DMS79 treated with DMSO at 0.1 percent for 48 hours (cell line): ENCODE measurements around the gene CARD11.
"Not testable (repeated sequence)": the region's sequence is repeated elsewhere in the genome, so short reads cannot be mapped to it uniquely, and the experiment has no call there.

Source experiments
- DNase-seq: peaks from one replicate; lab custom pipeline; 2025; lab: John Stamatoyannopoulos, UW

The CARD11 gene

DNA sequence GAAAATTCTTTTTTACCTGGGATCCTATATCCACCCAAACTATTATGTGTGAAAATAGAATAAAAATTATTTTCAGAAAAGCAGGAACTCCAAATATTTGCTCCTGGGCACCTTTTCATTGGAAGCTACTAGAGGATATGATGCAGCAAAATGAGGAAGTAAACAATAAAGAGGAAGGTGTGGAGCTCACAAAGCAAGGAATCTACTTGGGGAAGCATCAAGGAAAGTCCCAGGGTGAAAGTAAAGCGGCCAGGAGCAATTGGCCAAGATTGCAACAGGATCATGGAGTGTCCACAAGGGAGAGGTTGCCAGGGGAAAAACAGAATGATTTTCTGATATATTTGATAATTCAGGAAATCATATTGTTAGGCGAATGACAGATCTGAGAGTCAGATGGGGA is 80.8 kb downstream of the CARD11 start:
- no peak for DNase-seq

DNA sequence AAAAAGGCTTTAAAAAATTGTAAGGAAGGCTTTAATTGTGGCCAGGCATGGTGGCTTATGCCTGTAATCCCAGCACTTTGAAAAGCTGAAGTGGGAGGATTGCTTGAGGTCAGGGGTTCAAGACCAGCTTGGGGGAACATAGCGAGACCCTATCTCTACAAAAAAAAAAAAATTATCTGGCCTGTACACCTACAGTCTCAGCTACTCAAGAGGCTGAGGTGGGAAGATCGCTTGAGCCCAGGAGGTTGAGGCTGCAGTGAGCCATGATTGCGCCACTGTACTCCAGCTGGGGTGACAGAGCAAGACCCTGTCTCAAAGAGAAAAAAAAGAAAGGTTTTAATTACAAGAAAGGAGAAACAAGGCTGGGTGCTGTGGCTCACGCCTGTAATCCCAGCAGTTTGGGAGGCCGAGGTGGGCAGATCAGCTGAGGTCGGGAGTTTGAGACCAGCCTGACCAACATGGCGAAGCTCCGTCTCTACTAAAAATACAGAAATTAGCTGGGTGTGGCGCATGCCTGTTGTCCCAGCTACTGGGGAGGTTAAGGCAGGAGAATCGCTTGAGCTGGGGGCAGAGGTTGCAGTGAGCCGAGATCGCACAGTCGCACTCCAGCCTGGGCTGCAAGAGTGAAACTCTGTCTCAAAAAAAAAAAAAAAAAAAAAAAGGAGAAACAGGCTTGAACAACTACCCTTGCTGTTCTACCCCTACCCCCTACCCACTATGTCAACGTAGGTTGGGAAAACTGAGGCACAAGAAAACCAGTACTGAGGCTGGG is 83.7 kb downstream of the CARD11 start:
- DNase-seq: no peak

DNA sequence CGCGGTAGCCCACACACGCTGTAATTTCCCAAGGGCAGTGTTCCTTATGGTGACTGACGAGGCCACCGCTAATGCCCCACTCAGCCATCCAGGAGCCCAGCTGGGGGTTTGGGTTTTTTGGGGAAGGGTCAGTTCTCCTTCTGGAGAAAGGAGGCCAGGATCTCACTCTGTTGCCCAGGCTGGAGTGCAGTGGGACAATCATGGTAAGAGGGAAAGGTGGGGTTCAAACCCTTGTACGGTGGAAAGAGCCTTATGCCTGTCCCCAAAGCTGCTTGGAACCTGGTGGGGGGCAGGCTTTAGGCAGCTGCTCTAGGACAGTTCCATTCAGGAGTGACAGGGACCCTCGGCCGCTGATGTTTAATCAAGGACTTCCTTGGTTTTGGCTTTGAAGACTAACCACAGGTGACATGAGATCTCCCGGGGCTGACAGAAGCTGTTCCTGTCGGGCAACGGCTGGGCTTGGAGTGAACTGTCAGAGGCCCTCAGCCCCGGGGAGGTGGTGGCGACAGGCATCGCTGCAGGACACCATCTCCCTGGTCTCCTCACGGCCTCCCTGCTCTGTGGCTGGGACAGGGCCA is 84.5 kb downstream of the CARD11 start:
- DNase-seq: no peak

DNA sequence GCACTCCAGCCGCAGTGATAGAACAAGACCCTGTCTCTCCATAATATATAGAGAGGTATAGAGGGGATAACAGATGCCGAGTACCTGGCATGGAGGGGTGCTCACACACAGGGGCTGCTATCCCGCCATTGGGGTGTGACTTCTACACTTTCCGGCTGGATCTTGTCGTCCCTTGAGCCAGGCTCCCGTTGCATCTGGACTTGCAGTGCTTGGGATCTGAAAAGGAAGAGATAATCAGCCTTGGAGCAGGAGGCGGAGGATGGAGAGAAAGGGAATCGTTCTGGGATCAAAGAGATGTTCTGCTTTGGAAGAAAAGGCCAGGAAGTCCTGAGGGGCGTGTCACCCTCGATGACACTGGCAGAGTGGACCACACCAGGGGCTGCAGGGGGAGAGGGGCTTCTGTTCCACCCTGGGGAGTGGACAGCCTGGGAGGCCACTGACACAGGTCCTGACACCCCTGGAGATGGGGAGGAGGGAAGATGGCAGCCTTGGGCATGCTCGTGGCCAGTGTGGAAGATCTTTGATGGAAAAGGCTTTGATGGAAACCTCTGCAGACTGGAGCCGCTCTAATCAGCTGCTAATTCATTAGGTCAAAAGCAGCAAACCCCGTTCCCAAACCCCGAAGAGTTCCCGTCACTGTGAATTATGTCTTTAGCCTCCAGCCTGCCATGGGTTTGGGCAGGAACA is 85.1 kb downstream of the CARD11 start:
- no peak for DNase-seq

- DNase-seq: not testable (repeated sequence)
Observed at GRCh38 chr7:2957369-2957727, 86.3 kb downstream of the CARD11 start.

- DNase-seq: no peak
Observed at GRCh38 chr7:2956526-2957368, 86.9 kb downstream of the CARD11 start.

DNA sequence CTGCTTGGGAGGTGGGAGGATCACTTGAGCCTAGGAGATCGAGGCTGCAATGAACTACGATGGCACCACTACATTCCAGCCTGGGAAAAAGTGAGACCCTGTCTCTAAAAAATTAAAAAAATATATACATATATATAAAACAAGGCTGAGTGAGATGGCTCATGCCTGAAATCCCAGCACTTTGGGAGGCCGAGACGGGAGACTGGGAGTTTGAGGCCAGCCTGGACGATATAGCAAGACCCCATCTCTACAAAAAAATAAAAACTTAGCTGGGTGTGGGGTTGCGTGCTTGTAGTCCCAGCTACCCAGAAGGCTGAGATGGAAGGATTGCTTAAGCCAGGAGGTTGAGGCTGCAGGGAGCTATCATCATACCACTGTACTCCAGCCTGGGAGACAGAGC is 87.6 kb downstream of the CARD11 start:
- DNase-seq: no peak

DNA sequence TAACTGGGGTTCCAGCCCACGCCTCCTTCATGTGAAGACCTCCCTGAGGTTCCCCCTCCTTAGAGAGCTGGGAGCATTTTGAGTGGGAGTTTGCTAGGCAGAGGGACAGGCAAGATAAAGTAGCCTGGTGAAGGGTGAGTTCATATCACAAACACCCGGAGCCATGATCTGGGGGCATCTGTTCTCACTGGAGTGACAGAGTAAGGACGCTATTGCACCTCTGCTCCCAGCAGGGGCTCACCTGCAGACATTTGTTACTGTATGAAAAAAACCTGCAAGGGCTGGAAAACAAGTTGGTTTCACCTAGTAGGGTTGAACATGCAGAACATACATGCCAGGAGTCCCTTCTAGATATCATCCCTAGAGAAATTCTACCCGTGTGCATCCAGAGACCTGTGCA is 88.4 kb downstream of the CARD11 start:
- DNase-seq: no peak

DNA sequence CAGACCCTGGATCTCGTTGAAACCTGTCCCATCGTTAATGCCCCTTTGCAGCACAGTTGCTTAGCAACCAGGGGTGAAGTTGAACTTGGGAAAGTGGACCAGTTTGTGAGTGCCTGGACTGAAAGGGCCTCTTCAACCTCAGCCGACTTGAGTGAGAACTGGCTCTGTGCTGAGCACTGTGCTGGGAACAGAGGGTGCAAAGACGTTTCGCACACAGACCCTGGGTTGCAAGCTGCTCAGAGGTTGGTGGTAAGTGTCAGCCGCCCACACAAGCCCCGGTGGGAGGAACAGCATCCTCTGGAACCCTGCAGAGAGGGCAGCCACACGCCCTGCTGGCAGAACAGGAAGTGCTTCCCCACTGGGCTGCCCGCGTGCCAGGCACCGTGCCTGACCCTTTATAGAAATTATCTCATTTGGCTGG is 89.2 kb downstream of the CARD11 start:
- peak; percentile 17 for DNase-seq

DNA sequence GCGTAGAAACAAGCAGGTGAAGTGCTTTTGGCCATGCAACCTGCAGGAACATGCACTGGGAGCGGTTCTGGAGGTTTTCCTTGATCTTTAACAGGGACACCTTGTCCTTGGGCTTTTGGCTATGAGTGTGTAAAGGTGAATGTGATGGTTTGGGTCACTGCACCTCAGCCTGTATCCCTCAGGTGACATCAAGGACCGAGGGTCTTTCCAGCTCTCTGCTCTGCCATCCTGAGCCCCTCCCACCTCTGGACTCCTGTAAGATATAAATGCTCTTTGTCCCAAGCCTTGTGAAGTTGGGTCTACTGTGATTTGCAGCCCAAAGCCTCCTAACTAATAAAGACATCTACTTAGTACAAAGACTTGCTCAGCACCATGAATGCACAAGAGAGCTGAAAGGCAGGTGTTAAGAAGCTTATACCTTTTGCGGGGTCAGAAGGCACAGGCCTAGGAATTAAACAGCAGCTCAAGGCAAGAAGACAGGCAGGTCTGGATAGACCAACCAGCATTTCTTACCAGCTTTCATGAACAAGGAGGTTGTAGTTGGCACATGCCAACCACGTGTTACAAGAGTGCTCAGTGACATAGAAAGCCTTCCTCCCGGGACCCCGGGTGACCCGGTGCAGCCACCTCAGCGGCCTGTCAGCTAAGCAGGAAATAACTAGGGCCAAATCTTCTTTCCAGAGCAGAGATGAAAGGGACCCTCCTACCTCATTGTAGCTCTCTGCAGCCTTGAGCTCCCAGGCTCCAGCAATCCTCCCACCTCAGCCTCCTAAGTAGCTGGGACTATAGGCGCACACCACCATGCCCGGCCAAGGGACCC is 89.9 kb downstream of the CARD11 start:
- peak; percentile 16 for DNase-seq

GRCh38 chr7:2953099-2953498 is 90.6 kb downstream of the CARD11 start:
- DNase-seq: no peak

DNA sequence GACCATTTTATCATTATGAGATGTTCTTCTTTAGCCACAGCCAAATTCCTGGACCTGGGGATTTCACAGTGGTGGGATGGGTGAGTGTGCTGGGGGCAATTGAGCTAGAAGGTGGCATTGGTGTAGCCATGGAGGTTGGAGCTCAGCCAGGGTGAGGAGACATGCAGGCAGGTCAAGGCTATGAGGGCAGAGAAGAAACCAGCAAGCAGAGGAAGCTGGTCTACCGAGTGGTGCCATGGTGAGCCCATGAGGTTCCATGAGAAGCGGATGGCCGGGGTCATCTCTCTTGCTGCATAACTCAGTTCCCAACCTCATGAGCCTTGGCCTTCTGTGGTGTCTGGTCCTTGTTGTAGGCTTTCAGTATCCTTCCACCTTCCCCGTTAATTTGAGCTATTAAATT is 91.4 kb downstream of the CARD11 start:
- DNase-seq: no peak

- DNase-seq: no peak
Observed at GRCh38 chr7:2950578-2950977, 93.1 kb downstream of the CARD11 start.

DNA sequence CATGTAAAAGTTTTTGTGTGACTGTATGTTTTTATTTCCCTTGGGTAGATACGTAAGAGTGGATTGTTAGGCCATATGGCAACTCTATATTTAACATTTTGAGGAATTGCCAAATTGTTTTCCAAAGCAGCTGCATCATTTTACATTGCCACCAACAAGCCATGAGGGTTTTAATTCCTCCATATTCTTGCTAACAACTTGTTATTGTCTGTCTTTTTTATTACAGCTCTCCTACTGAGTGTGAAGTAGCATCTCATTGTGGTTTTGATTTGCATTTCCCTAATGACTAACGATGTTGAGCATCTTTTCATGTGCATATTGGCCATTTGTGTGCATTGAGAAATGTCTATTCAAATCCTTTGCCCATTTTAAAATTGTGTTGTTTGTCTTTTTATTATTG is 94.9 kb downstream of the CARD11 start:
- no peak for DNase-seq

GRCh38 chr7:2947058-2947780 is 96.4 kb downstream of the CARD11 start:
- no peak for DNase-seq

DNA sequence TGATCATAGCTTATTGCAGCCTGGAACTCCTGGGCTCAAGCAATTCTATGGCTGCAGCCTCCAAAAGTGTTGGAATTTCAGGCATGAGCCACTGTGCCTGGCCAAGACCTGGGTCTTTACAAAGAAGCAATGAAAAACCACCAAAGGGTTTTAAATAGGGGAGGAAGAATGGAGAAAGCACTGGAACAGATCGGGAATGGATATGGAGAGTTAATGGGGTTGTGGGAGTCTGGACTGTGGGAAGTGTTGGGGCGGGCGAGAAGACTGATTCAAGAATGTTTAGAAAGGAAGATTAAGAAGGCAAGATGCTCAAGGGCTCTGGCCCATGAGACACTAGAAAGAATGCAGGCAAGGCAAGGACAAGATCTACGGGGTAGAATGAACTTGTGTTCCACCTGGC is 98.5 kb downstream of the CARD11 start:
- DNase-seq: no peak

GRCh38 chr7:2944739-2945138 is 98.9 kb downstream of the CARD11 start:
- no peak for DNase-seq

GRCh38 chr7:2943851-2944601 is 99.6 kb downstream of the CARD11 start:
- DNase-seq: no peak

DNA sequence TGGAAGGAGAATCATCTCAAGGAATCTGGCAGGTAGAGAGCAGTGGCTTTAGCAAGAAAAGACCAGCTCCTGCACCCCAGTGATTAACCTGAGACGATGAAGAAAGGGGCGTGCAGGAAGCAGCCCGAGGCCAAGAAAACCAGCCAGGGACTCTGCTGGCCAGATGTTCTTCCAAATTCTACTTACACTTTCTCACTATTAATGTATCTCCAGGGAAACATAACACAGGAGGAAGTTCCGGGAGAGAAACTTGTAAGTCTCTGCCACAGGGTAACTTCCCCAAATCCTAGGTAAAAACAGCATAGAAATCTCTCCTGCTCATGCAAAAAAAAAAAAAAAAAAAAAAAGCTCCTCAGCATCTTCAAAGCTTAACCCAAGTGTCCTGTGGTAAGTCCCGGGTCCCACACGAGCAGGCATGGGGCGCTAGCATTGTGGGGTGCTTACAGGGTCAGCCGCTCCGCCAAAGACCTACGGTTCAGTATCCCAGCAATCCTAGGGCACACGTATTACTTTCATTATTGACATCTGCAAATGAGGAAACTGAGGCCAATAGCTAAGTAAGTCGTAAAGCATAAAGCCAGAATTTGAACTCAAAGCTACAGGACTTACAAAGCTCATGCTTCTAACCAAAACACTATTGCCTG is 102.3 kb downstream of the CARD11 start:
- DNase-seq: no peak

DNA sequence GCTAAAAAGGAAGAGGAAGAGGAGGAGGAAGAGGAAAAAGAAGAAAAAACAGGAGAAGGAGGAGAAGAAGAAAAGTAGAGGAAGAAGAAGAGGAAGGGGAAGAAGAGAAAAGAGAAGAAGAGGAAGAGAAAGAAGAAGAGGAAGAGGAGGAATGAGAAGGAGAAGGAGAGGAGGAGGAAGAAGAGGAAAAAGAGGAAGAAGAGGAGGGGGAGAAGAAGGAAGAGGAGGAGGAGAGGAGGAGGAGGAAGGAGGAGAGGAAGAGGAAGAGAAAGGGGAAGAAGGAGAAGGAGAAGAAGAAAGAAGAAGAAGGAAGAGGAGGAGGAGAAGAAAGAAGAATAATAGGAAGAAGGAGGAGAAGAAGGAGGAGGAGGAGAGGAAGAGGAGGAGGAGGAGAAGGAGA is 103.2 kb downstream of the CARD11 start:
- DNase-seq: no peak
